Measurements from ENCODE around the gene MAB21L3.

MAB21L3 gene

DNA sequence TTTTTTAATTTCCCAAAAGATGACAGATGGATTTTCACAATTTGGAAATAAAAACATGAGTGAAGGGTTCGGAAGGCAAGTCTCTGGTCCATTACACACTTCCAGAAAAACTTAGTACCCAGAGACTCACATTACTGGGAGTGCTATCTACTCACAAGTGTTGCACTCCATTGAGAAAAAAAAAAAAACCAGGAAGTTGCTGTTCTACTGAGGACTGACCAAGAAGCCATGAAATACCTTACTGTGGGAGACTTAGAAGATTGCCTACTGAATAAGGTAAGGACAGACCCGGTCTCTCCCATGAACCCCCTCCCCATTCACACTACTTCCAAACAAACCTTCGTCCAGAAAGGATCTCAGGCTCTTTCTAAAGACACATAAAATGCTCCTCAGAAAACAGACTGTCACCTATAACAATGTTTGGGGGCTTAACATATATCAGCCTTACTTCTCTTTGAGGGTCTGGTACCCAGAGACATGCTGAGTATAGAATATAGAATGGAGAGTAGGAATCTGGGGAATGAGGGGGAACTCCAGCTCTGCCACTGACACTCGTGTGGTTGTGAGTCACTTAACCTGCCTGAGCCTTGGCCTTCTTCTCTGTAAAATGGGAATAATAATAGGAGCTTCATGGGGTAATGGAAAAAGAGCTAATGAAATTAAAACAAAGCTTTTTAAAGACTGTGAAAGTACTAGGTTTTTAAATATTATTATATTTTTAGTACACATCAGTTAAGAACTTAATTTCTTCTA, 1.4 kb downstream of the MAB21L3 start:
- no peak for DNase-seq

- no peak for DNase-seq
Observed at GRCh38 chr1:116113615-116114014, 2.4 kb downstream of the MAB21L3 start.

GRCh38 chr1:116115476-116116439, 4.6 kb downstream of the MAB21L3 start:
- no peak for DNase-seq

- no peak for DNase-seq
Observed at GRCh38 chr1:116118471-116118870, 7.3 kb downstream of the MAB21L3 start.

DNA sequence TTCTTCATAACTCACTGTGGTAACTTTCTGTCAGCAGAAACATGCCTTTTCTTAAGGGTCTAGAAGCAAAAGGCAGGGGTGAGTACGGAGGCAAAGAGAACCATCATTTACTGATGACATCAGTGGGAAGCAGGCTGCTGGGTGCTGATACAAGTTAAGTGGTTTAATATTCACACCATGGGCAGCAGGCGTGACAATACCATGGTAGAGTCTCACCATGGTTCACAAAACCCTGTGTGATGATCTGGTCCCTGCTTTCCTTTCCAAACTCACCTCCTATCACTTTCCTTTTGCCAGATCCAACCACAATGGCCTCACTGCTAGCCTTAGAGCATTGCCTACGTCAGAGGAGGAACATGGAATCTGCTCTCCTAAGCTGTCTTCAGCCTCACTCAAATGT, 8.7 kb downstream of the MAB21L3 start:
- DNase-seq, result no peak

- no peak for DNase-seq
Observed at GRCh38 chr1:116122955-116123757, 12.0 kb downstream of the MAB21L3 start.

DNA sequence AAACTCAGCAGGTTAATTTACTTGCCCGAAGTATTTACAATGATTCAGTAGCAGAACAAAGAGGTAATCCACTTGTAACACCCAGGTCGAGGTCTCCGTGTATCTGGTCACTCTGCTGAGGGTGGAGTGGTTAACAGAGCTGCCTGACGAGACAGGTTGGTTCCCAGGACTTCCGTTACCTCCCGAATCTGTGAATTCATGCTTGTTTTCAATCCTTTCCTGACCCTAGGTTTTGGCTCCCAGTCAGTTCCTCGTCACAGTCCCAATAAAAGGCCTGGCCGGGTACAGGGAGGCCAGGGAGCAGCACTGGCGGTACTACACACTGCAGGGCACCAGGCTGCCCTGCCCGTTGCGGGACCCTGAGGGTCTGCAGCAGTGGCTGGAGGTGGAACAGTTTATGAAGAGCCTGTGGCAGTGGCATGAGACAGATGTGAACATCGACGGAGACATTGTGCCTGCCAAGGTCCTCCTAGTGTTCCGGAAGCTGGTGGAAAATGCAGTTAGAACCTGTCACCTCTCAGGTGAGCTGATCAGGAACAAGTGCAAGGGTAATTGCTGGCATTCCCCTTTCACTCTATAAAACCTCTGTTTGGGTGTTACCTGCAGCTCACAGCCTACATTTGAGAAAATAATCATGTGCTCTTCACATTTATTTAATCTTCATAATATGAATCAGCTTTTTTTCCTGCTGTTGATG, 12.8 kb downstream of the MAB21L3 start:
- no peak for DNase-seq

- no peak for DNase-seq
Observed at GRCh38 chr1:116125758-116126157, 14.6 kb downstream of the MAB21L3 start.

DNA sequence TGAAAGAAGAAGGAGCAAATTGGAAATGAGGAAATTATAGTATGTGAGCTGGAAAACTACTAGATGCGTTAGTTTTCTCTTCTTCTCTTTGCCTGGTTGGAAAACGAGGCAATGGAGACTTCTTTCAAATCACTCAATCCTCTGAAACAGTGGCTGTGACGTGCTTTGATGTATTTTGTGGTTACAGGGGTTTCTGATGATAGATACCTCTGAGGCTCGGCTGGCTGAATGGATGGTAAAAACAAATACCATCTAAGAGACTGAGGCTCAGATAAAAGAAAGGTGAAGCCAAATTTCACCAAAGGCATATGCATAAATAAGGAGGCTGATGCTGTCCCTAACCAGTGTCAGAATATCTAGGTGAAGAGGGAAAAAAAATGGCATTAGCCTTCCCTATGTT, 15.1 kb downstream of the MAB21L3 start:
- DNase-seq, result no peak

DNA sequence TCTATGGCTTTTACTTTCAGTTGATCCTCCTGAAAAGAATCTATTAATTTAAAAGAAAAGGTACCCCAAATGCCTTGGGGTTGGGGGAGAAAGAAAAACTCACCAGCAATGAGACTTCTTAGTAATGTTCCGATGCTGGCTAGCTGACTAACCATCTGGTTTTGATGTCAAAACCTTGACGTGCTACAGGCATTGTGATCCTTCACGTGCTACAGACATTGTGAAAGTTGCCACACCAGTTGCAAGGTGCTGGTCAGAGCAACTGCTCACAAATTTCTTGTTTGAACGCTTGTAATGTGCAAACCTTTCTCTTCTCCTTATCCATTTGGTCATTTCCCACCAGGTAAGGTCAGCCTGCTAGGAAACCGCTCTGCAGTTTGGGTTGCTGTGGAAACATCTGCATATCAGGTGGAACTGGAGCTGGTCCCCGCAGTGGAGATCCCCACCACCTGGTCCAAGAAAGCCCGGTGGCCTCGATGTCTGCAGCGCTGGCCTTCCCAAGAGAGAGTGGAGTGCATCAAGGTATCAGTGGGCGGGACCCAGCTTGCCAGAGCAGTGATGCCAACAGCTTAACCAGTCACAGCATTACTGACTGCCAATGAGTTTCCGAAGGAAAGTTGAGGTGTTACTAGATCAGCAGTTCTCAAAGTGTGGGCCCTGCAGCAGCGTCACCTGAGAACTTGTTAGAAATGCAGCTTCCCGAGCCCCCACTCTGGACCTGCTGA, 16.1 kb downstream of the MAB21L3 start:
- no peak for DNase-seq

DNA sequence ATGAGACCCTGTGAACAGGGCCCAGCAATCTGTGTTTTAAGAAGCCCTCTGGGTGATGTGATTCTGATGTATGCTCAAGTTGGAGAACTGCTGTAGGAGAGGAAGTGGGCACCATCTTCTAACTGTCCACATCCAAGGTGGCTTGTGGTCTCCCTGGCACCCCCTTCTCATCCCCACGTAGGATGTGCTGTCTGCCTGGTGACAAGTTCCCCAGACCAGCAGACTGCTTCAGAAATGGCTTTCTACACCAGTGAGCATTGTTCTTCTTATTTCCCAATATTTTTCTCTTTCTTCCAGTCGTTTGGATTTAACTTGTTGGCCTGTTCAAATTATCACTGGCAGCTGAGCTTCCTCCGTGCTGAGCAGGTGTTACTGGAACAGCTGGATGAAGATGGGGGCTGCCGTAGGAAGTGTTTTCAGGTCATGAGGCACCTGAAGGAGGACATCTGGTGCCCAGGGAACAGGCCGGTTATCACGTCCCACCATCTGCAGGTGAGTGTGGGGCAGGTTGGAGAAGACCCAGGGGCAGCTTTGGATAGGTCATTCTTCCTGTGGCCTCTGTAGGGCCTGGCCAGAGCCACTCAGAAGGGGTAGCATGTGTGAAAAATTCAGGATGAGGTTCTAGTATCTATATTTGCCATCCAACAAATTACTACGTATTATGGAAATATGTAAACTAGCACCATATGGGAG, 16.8 kb downstream of the MAB21L3 start:
- no peak for DNase-seq

GRCh38 chr1:116128664-116129063, 17.5 kb downstream of the MAB21L3 start:
- DNase-seq, result no peak

DNA sequence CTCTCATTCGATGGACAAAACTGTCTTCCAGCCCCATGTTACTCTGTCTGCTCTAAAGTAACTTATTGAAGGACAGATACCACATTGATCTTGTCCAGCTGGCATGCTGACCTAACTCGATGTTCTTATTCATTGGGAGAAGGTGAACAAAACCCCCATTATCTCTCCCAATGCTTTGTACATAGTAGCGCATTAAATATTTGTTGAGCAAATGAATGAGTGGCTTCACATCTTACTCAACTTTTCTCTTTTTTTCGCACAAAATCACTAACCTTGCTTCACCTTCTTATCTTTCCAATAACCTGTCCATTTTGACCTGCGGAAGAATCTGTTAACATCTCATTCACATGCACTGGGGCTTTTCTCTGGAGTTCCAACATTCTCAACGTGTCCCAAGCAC, 18.3 kb downstream of the MAB21L3 start:
- no peak for DNase-seq

DNA sequence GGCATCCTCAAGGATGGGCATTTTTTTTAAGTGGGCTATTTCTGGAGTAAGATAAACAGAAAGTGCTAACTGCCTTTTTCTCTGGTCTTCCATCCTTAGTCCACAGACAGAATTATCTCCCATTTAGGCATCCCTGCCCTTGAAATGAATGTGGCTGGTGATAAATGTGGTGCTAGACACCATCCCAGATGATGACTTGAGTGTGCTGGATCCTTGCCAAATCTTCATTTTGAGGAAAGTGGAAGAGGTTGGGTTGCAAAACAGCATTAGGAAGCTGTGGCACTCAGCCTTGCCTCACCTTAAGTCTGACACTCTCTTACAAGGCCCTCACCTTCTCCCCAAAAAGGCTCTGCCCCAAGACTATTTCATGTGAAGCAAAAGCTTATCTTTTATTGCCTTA, 19.2 kb downstream of the MAB21L3 start:
- no peak for DNase-seq

DNA sequence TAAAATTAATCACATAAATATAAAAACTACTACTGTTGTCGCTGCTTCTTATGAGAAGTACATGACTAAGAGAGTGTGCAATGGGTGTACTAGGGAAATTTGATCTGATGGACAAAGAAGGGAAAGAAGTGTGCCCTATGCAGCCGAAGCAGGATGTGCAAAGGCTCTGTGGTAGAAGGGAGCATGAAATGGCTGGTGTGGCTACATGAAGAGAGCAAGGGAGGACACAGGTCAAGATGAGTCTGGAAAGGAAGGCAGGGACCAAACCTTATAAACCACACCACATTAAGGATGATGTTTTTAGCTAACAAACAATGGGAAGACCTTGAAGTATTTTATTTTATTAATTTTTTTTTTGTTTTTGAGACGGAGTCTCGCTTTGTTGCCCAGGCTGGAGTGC, 20.0 kb downstream of the MAB21L3 start:
- no peak for DNase-seq

DNA sequence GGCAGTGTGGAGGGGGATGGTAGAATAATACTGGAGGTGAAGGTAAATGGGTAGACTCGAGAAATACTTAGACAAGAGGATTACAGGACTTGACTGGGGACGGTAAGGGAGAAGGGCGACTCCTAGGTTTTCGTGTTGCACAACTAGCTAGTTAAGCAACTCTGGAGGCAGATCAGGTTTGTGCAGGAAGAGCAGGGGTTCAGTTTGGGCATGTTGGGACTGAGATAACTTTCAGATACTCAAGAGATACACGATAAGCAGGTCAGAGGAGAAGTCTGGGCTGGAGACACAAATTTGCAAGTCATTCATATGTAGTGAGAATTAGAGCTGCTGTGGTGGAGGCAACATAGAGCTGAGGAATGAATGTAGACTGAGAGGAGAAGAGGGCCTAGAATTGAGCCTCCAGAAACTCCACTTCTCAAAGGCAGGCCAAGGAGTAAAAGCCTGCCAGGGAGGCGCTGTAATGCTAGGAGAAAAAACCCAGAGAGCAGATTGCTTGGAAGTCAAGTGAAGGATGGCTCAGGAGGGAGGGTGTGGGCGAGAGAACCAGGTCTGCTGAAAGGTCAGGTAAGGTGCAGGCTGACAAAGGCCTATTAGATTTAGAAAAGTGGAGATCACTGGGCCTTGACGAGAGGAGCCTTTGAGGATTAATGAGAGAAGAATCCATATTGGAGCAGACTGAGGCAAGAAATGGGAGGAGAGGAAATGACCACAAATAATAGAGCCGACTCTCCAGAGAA, 20.8 kb downstream of the MAB21L3 start:
- no peak for DNase-seq

DNA sequence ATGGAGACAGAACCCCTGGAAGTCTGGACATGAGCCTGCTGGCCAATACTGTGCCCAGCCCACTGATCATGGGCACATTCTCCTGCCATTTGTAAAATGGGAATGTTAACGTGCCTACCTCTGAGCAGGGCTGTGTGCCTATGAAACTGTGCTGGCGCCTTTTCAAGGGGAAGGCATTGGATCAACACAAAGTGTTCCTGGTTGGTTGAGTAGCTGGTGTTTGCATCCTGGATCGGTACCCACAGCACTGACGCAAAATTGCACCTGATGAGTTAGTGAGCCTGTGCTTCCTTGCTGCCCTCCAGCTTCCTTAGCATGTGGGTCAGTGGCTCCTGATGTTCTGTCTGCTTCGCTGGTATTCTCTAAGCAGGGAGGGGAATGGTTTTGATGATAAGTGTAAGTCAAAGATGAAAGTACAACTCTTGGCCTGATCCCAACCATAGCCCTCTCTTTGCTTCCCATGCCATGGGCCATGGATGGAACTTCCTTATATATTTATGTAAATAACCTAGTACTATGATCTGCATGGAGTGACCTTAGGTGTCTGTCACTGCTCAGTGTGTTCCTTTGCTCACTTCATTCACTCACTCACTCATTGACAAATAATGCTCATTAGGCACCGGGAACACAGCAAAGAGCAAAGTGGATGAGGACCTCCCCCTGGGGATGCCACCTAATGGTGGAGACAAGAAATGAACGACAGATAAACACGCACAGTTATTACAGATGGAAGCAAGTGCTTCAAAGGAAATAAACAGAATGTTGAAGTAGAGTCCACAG, 22.7 kb downstream of the MAB21L3 start:
- DNase-seq, result no peak

- DNase-seq, result no peak
Observed at GRCh38 chr1:116134476-116134773, 23.2 kb downstream of the MAB21L3 start.

- no peak for DNase-seq
Observed at GRCh38 chr1:116138277-116138792, 27.1 kb downstream of the MAB21L3 start.
